ENCODE results near the gene ACTL8.

The ACTL8 gene

DNA sequence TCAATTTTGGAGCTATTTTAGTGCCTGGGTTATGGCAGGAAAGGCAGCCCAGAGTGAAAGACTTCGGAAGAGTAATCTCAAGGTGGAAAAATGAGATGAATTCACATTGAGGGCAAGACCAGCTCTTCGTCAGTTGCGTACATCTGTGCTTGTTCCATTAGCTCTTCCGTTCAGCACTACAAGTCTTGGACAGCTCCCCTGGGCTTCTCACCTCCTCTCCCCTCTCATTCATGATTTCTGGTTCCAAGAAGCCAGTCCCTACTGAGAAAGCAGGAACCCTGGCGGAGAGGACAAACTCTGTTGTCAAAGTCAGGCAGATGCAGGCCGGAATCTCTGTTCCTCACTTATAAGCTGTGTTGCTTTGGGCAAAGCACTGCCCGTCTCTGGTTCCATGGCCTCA lies 76.5 kb downstream of the ACTL8 start:
- 56% methylated on average over 6 of the region's 7 CpGs for WGBS
- H3K27ac ChIP-seq (ENCODE audit: low read length, poor library complexity, severe bottlenecking), result no peak overlapping the region
- no peak overlapping the region for H3K4me2 ChIP-seq (ENCODE audit: low read length, poor library complexity, severe bottlenecking)
- no peaks in the 10 kb centered on the region for H3K4me1 ChIP-seq (ENCODE audit: control insufficient read depth, insufficient read depth, low read depth, low read length)
- no peak overlapping the region for H2BK12ac ChIP-seq (ENCODE audit: low read length in 2 of 2)
- no peak overlapping the region for H3K18ac ChIP-seq (ENCODE audit: low read depth in 1 of 2, low read length in 2 of 2)
- H2AK5ac ChIP-seq (ENCODE audit: low read length, severe bottlenecking), result no peak overlapping the region
- no peak overlapping the region for H3K4ac ChIP-seq (ENCODE audit: low read depth in 1 of 2, low read length in 2 of 2)
- no peaks in the 10 kb centered on the region for H3K36me3 ChIP-seq (ENCODE audit: control insufficient read depth in 1 of 2, insufficient read depth in 2 of 2, low read depth in 1 of 2, low read length in 2 of 2)
- peaks cover 2 to 7% of the 10 kb centered on the region in 2 experiments for H3K27me3 ChIP-seq (ENCODE audit: control insufficient read depth in 1 of 2, insufficient read depth in 1 of 2, low read length in 2 of 2)
- no peak overlapping the region for H2BK120ac ChIP-seq (ENCODE audit: low read depth, low read length)
- no peak overlapping the region for H3K9ac ChIP-seq (ENCODE audit: low read length)
- H4K8ac ChIP-seq (ENCODE audit: low read length), result no peak overlapping the region
- H3K4me3 ChIP-seq (ENCODE audit: insufficient read depth in 1 of 2, low read depth in 1 of 2, low read length in 2 of 2), result no peak overlapping the region
- H3K9me3 ChIP-seq (ENCODE audit: control insufficient read depth, low read length), result no peaks in the 10 kb centered on the region
- no peak overlapping the region for H3K14ac ChIP-seq (ENCODE audit: low read length in 2 of 2)
- no peak overlapping the region for H2BK5ac ChIP-seq (ENCODE audit: low read depth, low read length, poor library complexity, severe bottlenecking)
- H3K79me1 ChIP-seq (replicated peaks; ENCODE audit: low read length, poor library complexity, severe bottlenecking), result no peaks in the 10 kb centered on the region
- H2AFZ ChIP-seq (ENCODE audit: low read depth, low read length), result no peak overlapping the region
- no peak overlapping the region for H2BK15ac ChIP-seq (ENCODE audit: low read depth, poor library complexity, severe bottlenecking)
- H3K23ac ChIP-seq (ENCODE audit: low read length in 2 of 2), result no peak overlapping the region
- no peak overlapping the region for H4K91ac ChIP-seq (ENCODE audit: low read length)
- peak; percentile 47 for DNase-seq

- Histone ChIP-seq H4K8ac (ENCODE audit: low read length) (no peak overlapping the region), H3K36me3 (ENCODE audit: control insufficient read depth in 1 of 2, insufficient read depth in 2 of 2, low read depth in 1 of 2, low read length in 2 of 2) (no peaks in the 10 kb centered on the region), H3K4me1 (ENCODE audit: control insufficient read depth, insufficient read depth, low read depth, low read length) (no peaks in the 10 kb centered on the region), H3K4me2 (ENCODE audit: low read length, poor library complexity, severe bottlenecking) (no peak overlapping the region), H3K23ac (ENCODE audit: low read length in 2 of 2) (no peak overlapping the region), H3K14ac (ENCODE audit: low read length in 2 of 2) (no peak overlapping the region), H3K27ac (ENCODE audit: low read length, poor library complexity, severe bottlenecking) (no peak overlapping the region), H2BK12ac (ENCODE audit: low read length in 2 of 2) (no peak overlapping the region), H2BK5ac (ENCODE audit: low read depth, low read length, poor library complexity, severe bottlenecking) (no peak overlapping the region), H4K91ac (ENCODE audit: low read length) (no peak overlapping the region), H2AK5ac (ENCODE audit: low read length, severe bottlenecking) (no peak overlapping the region), H3K9ac (ENCODE audit: low read length) (no peak overlapping the region), H3K27me3 (ENCODE audit: control insufficient read depth in 1 of 2, insufficient read depth in 1 of 2, low read length in 2 of 2) (peaks cover 2 to 7% of the 10 kb centered on the region in 2 experiments), H3K79me1 (replicated peaks; ENCODE audit: low read length, poor library complexity, severe bottlenecking) (no peaks in the 10 kb centered on the region), H3K4me3 (ENCODE audit: insufficient read depth in 1 of 2, low read depth in 1 of 2, low read length in 2 of 2) (no peak overlapping the region), H3K4ac (ENCODE audit: low read depth in 1 of 2, low read length in 2 of 2) (no peak overlapping the region), H3K9me3 (ENCODE audit: control insufficient read depth, low read length) (no peaks in the 10 kb centered on the region), H2BK15ac (ENCODE audit: low read depth, poor library complexity, severe bottlenecking) (no peak overlapping the region), H3K18ac (ENCODE audit: low read depth in 1 of 2, low read length in 2 of 2) (no peak overlapping the region), H2BK120ac (ENCODE audit: low read depth, low read length) (no peak overlapping the region), H2AFZ (ENCODE audit: low read depth, low read length) (no peak overlapping the region)
- WGBS, result 84% methylated on average over 12 of the region's 15 CpGs
- DNase-seq, result no peak
Measured at GRCh38 chr1:17833661-17834501, 78.7 kb downstream of the ACTL8 start.

DNA sequence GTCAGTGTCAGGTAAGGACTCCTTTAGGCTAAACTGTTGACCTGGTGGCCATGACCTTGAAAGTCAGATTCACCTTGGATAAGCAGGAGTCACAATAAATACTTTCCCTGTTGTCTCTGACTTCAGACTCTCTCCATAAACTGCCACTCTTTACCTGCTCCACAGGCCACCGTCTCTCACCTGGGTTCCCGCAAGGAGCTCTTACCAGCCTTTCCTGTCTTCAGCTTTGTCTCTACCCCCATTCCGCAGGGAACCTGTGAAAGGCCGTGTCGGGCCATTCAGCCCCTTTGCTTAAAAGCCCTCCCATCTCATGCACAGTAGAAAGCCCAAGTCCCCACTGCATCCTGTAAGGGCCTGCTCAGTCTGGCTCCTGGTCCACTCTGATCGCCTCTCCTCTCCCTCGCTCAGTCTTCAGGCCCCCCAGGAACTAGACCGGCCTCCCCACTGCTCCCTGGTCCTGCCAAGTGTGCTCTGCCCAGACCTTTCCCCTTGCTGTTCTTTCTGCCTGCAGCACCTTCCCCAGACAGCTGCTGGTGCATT lies 79.5 kb downstream of the ACTL8 start:
- no peaks in the 10 kb centered on the region for H3K79me1 ChIP-seq (replicated peaks; ENCODE audit: low read length, poor library complexity, severe bottlenecking)
- H4K8ac ChIP-seq (ENCODE audit: low read length), result no peak overlapping the region
- H3K27me3 ChIP-seq (ENCODE audit: control insufficient read depth in 1 of 2, insufficient read depth in 1 of 2, low read length in 2 of 2), result peaks cover 2 to 7% of the 10 kb centered on the region in 2 experiments
- no peak overlapping the region for H2BK15ac ChIP-seq (ENCODE audit: low read depth, poor library complexity, severe bottlenecking)
- H2BK5ac ChIP-seq (ENCODE audit: low read depth, low read length, poor library complexity, severe bottlenecking), result no peak overlapping the region
- no peak overlapping the region for H4K91ac ChIP-seq (ENCODE audit: low read length)
- no peak overlapping the region for H2BK12ac ChIP-seq (ENCODE audit: low read length in 2 of 2)
- H2AK5ac ChIP-seq (ENCODE audit: low read length, severe bottlenecking), result no peak overlapping the region
- H3K27ac ChIP-seq (ENCODE audit: low read length, poor library complexity, severe bottlenecking), result no peak overlapping the region
- no peak overlapping the region for H3K4me3 ChIP-seq (ENCODE audit: insufficient read depth in 1 of 2, low read depth in 1 of 2, low read length in 2 of 2)
- H3K9ac ChIP-seq (ENCODE audit: low read length), result no peak overlapping the region
- no peaks in the 10 kb centered on the region for H3K36me3 ChIP-seq (ENCODE audit: control insufficient read depth in 1 of 2, insufficient read depth in 2 of 2, low read depth in 1 of 2, low read length in 2 of 2)
- no peak overlapping the region for H3K18ac ChIP-seq (ENCODE audit: low read depth in 1 of 2, low read length in 2 of 2)
- no peak overlapping the region for H3K14ac ChIP-seq (ENCODE audit: low read length in 2 of 2)
- no peak overlapping the region for H2AFZ ChIP-seq (ENCODE audit: low read depth, low read length)
- no peak overlapping the region for H3K4me2 ChIP-seq (ENCODE audit: low read length, poor library complexity, severe bottlenecking)
- H2BK120ac ChIP-seq (ENCODE audit: low read depth, low read length), result no peak overlapping the region
- DNase-seq, result no peak
- 87% methylated on average over 8 of the region's 8 CpGs for WGBS
- H3K4me1 ChIP-seq (ENCODE audit: control insufficient read depth, insufficient read depth, low read depth, low read length), result no peaks in the 10 kb centered on the region
- H3K4ac ChIP-seq (ENCODE audit: low read depth in 1 of 2, low read length in 2 of 2), result no peak overlapping the region
- no peaks in the 10 kb centered on the region for H3K9me3 ChIP-seq (ENCODE audit: control insufficient read depth, low read length)
- H3K23ac ChIP-seq (ENCODE audit: low read length in 2 of 2), result no peak overlapping the region

GRCh38 chr1:17837233-17838030 lies 82.3 kb downstream of the ACTL8 start:
- 74% methylated on average over 11 of the region's 12 CpGs for WGBS
- Histone ChIP-seq H3K23ac (ENCODE audit: low read length in 2 of 2) (no peak overlapping the region), H3K36me3 (ENCODE audit: control insufficient read depth in 1 of 2, insufficient read depth in 2 of 2, low read depth in 1 of 2, low read length in 2 of 2) (no peaks in the 10 kb centered on the region), H3K27ac (ENCODE audit: low read length, poor library complexity, severe bottlenecking) (no peak overlapping the region), H3K79me1 (replicated peaks; ENCODE audit: low read length, poor library complexity, severe bottlenecking) (no peaks in the 10 kb centered on the region), H4K91ac (ENCODE audit: low read length) (no peak overlapping the region), H3K4ac (ENCODE audit: low read depth in 1 of 2, low read length in 2 of 2) (no peak overlapping the region), H3K9me3 (ENCODE audit: control insufficient read depth, low read length) (no peaks in the 10 kb centered on the region), H2AFZ (ENCODE audit: low read depth, low read length) (no peak overlapping the region), H2AK5ac (ENCODE audit: low read length, severe bottlenecking) (no peak overlapping the region), H3K4me2 (ENCODE audit: low read length, poor library complexity, severe bottlenecking) (no peak overlapping the region), H3K4me3 (ENCODE audit: insufficient read depth in 1 of 2, low read depth in 1 of 2, low read length in 2 of 2) (no peak overlapping the region), H4K8ac (ENCODE audit: low read length) (no peak overlapping the region), H2BK120ac (ENCODE audit: low read depth, low read length) (no peak overlapping the region), H3K27me3 (ENCODE audit: control insufficient read depth in 1 of 2, insufficient read depth in 1 of 2, low read length in 2 of 2) (peaks cover 2 to 7% of the 10 kb centered on the region in 2 experiments), H3K14ac (ENCODE audit: low read length in 2 of 2) (no peak overlapping the region), H2BK15ac (ENCODE audit: low read depth, poor library complexity, severe bottlenecking) (no peak overlapping the region), H3K9ac (ENCODE audit: low read length) (peak overlapping the region; percentile 84), H2BK12ac (ENCODE audit: low read length in 2 of 2) (no peak overlapping the region), H2BK5ac (ENCODE audit: low read depth, low read length, poor library complexity, severe bottlenecking) (no peak overlapping the region), H3K18ac (ENCODE audit: low read depth in 1 of 2, low read length in 2 of 2) (no peak overlapping the region), H3K4me1 (ENCODE audit: control insufficient read depth, insufficient read depth, low read depth, low read length) (no peaks in the 10 kb centered on the region)
- DNase-seq, result no peak

Data from mesenchymal stem cell (in vitro differentiated cells and primary cell).